Fibroblast of villous mesenchyme (primary cell): ENCODE results near the gene CCT4. TPM values are rescaled to one million over a fixed set of nuclear protein-coding genes. Genes with fewer than 3 reads are reported as not detected.

ENCODE experiments used
- DNase-seq: peaks from one replicate; pipeline ENCODE4 v3.0.0-alpha.2; 2010; ENCODE audit warnings: low read depth
- H3K4me3 ChIP-seq: 2 replicates; pipeline ENCODE4 v1.5.1; 2011; ENCODE audit warnings: low read depth, mild to moderate bottlenecking, low read length
- CTCF ChIP-seq: IDR thresholded peaks from 2 replicates; pipeline ENCODE4 v1.5.1; 2012; ENCODE audit warnings: low read depth, mild to moderate bottlenecking, low read length; ENCODE audit not compliant: insufficient read depth
- total RNA-seq: library from RNA; depleted of rRNA; stranded (reverse); fragments of >200 nt; gene quantifications from 2 replicates; pipeline ENCODE4 v1.2.3, GENCODE V29; 2012

The CCT4 gene
- total RNA-seq, 1 donor = 147 TPM

- H3K4me3 ChIP-seq = peak overlapping the region; percentile 98
- no peak for TF ChIP-seq CTCF
- no peak for DNase-seq
Observed at GRCh38 chr2:61906186-61906470, 17.7 kb upstream of the CCT4 start.

DNA sequence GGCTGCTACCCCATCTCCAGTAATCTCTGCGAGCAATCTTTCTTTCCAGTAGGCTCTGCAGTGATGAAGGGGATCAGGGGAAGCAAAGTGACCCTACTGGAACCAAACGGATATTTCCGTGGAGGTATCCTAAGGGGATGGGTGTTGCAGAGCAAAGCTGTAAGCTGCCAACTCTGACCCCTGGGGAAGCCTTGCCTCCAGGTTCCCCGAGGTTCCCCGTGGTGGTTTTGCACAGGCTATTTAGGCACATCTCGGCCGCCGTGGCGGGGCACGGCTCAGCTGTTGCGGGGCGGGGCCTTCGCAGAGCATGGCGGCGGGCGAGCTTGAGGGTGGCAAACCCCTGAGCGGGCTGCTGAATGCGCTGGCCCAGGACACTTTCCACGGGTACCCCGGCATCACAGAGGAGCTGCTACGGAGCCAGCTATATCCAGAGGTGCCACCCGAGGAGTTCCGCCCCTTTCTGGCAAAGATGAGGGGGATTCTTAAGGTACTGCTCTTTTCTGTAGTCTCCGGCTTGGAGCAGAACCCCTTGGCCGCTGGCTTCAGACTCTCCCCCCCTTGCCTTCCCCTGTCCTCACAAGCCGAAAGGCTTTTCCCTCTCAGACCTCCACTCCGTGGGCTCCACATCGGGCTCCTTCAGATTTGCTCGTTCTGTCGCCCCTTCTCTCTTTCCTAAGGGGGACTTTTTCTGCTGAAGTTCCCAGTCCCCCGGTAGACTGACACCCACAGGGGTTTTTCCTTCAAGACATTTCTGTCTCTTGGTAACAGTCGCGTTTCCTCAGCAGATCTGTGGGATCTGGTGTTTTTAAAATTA lies 17.1 kb upstream of the CCT4 start, which contains the start of gene COMMD1:
Gene COMMD1, plus strand, starts transcription at position 303 of the 814 bp plus-strand sequence. Its CDS starts 5 bp downstream, at position 308.
- peak within 1 kb of the TSS; percentile 98 for H3K4me3 ChIP-seq
- TF ChIP-seq CTCF = no peak
- peak; percentile 69 for DNase-seq

- no peak overlapping the region for H3K4me3 ChIP-seq
- DNase-seq = peak; percentile 35
- no peak for TF ChIP-seq CTCF
Observed at GRCh38 chr2:61900281-61900680, 11.8 kb upstream of the CCT4 start.

DNA sequence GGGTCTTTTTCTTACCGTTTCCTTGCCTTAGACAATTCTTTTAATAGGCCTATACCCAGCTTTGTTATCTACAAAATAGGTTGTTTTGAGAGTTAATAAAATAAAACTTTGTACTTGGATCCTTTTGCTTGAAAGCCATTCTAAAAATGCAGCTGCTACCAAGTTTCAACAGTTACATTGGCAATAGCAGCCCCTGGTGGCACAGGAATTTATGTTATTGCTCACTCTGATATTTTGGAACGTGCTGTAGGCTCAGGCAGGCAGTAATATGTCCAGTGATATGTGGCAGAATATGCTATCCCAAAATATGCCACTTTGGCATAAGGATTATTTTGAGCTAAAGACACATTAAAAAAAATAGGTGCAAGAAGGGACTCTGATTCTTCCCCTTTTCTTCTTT lies 10.4 kb upstream of the CCT4 start:
- H3K4me3 ChIP-seq = no peak overlapping the region
- DNase-seq = peak; percentile 25
- TF ChIP-seq CTCF = peak; percentile 61

DNA sequence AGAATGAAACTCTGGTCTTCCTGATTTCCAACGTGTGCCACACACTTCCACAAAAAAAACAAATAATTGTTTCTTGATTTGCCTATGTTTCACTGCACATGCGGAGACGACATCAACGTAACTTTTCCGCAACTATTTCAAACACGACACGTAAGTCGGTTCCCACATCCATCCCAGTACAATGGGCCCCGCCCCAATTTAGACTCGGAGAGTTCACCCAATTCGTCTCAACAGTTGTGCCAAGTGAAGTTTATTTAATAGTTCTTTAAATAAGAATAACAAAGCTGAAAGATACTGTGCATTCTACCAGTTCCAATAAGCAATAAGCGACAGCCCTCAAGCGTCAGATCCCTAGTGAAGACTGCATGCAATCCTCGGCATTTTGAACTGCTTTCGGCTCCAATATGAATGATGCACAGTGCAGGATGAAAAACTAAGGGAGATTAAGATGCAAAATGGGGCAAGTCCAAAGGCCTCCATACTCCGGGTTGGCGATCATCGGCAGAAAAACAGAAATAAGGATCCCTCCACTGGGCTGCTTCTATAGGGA lies 664 bp downstream of the CCT4 start:
- TF ChIP-seq CTCF = no peak
- H3K4me3 ChIP-seq = peak overlapping the region; percentile 74
- peak; percentile 57 for DNase-seq

DNA sequence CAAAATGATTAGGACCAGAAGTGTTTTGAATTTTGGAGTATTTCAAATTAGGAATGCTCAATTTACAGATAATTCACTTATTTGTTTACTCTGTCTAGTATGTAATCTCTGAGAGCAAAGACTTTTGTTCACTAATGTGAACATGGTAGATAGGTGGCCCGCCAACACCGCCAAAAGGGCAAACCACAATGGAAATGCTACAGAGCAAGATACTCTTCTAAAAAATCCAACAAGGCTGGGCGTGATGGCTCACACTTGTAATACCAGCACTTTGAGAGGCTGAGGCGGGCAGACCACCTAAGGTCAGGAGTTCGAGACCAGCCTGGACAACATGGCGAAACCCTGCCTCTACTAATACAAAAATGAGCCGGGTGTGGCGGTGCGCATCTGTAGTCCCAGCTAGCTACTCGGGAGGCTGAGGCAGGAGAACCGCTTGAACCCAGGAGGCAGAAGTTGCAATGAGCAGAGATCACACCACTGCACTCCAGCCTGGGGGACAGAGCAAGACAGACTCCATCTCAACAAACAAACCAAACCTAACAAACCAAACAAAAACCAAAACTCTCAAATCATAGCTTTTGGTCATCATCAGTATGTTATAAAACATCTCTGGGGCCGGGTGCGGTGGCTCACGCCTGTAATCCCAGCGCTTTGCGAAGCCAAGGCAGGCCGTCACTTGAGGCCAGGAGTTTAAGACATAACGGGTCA lies 2.4 kb downstream of the CCT4 start:
- no peak for DNase-seq
- H3K4me3 ChIP-seq = peak overlapping the region; percentile 22
- TF ChIP-seq CTCF = no peak
